Activated CD8-positive, alpha-beta T cell treated with anti-CD3 and anti-CD28 coated beads, Interleukin-2, amount 10 ng/mL, durations not matched to agents 7 days and 5 days (primary cell): ENCODE results near the gene RNU6-9. TPM values are rescaled to one million over a fixed set of nuclear protein-coding genes. Genes with fewer than 3 reads are reported as not detected.

Source experiments
- ATAC-seq: fragments of 150-1000 bp; cut with Tn5 transposase; one replicate; pipeline ENCODE4 v1.10.0; 2021; ENCODE audit warnings: moderate library complexity
- CTCF ChIA-PET: fragments of 350-600 bp; sonication (Branson Sonifier 250); formaldehyde crosslinking; loops from one replicate; lab custom pipeline; 2021; ENCODE audit warnings: antibody characterized with exemption; lab: Charles Lee
- POLR2A ChIA-PET: fragments of 350-600 bp; sonication (Branson Sonifier 250); formaldehyde crosslinking; loops from one replicate; lab custom pipeline; 2021; ENCODE audit warnings: antibody characterized with exemption; lab: Charles Lee
- DNase-seq: peaks from one replicate; pipeline ENCODE4 v3.0.0-alpha.2; 2020
- H3K27ac Mint-ChIP-seq: one replicate; pipeline ENCODE4 v1.8.0; 2021; ENCODE audit warnings: mild to moderate bottlenecking, mixed read lengths
- H3K27me3 Mint-ChIP-seq: one replicate; pipeline ENCODE4 v1.8.0; 2021; ENCODE audit warnings: low read depth, mixed read lengths
- H3K36me3 Mint-ChIP-seq: one replicate; pipeline ENCODE4 v1.8.0; 2021; ENCODE audit warnings: low read depth, mixed read lengths
- H3K4me1 Mint-ChIP-seq: one replicate; pipeline ENCODE4 v1.8.0; 2021; ENCODE audit warnings: low read depth, mixed read lengths
- H3K4me3 Mint-ChIP-seq: one replicate; pipeline ENCODE4 v1.8.0; 2021; ENCODE audit warnings: mild to moderate bottlenecking, mixed read lengths
- H3K9me3 Mint-ChIP-seq: one replicate; pipeline ENCODE4 v1.8.0; 2022; ENCODE audit warnings: mixed read lengths; ENCODE audit not compliant: insufficient read depth
- total RNA-seq, 2 experiments: library from RNA; stranded (reverse); gene quantifications; one replicate each; pipeline ENCODE4 v1.2.3, GENCODE V29; 2021

Gene RNU6-9
- total RNA-seq, 2 experiments from 2014 or later: not detected

GRCh38 chr19:927351-927779 lies 34.1 kb downstream of the RNU6-9 start:
- Mint-ChIP-seq H3K36me3 (peaks cover 15% of the 10 kb centered on the region), H3K4me1 (peaks cover 12% of the 10 kb centered on the region), H3K9me3 (no peaks in the 10 kb centered on the region), H3K27me3 (no peaks in the 10 kb centered on the region), H3K4me3 (peak overlapping the region; percentile 46), H3K27ac (no peak overlapping the region)
- POLR2A ChIA-PET: no interaction called here
- ATAC-seq: no peak
- CTCF ChIA-PET: no interaction called here
- no peak for DNase-seq

GRCh38 chr19:927780-928401 lies 34.6 kb downstream of the RNU6-9 start:
- peaks cover 16% of the 10 kb centered on the region for H3K4me1 Mint-ChIP-seq
- H3K4me3 Mint-ChIP-seq: peak overlapping the region; percentile 46
- no peak overlapping the region for H3K27ac Mint-ChIP-seq
- DNase-seq (no peak), ATAC-seq (no peak)
- no peaks in the 10 kb centered on the region for H3K27me3 Mint-ChIP-seq
- H3K9me3 Mint-ChIP-seq: no peaks in the 10 kb centered on the region
- peaks cover 15% of the 10 kb centered on the region for H3K36me3 Mint-ChIP-seq
- CTCF ChIA-PET: no interaction called here
- POLR2A ChIA-PET: no interaction called here

DNA sequence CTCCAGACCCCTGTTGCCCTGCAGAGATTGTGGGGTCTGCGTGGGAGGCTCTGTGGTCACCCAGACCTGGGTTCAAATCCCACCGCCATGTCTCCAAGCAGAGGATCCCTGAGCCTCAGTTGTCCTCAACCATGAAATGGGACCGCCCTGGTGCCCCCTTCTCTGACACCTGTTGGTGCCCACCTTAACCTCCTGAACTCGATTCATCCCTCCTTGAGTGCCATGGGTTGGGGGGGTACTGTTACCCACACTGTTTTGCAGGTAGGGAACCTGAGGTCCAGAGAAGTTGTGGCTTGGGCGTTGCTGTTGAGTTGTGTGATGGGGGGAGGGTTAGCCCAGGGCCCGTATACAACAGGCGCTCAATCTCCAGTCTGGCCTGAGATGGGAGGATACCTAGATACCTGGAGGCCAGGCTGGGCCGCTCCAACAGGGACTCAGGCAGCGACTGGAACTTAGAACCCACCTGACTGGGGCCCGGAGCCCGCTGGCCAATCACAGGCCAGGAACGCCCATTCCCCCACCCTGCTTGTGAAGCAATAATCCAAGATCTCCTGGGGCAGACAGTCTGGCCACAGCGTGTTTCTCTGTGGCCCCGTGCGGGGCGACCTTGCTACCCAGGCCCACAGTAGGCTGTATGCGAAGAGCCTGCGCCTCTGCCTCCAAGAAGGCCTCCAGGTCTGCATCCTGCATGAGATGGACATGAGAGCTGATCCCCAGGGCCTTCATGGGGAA lies 35.4 kb downstream of the RNU6-9 start:
- no peak overlapping the region for H3K27ac Mint-ChIP-seq
- no peak for DNase-seq
- POLR2A ChIA-PET: no interaction called here
- H3K4me1 Mint-ChIP-seq: peaks cover 23% of the 10 kb centered on the region
- H3K36me3 Mint-ChIP-seq: peaks cover 15% of the 10 kb centered on the region
- CTCF ChIA-PET: no interaction called here
- no peak for ATAC-seq
- no peaks in the 10 kb centered on the region for H3K27me3 Mint-ChIP-seq
- no peak overlapping the region for H3K4me3 Mint-ChIP-seq
- H3K9me3 Mint-ChIP-seq: no peaks in the 10 kb centered on the region

DNA sequence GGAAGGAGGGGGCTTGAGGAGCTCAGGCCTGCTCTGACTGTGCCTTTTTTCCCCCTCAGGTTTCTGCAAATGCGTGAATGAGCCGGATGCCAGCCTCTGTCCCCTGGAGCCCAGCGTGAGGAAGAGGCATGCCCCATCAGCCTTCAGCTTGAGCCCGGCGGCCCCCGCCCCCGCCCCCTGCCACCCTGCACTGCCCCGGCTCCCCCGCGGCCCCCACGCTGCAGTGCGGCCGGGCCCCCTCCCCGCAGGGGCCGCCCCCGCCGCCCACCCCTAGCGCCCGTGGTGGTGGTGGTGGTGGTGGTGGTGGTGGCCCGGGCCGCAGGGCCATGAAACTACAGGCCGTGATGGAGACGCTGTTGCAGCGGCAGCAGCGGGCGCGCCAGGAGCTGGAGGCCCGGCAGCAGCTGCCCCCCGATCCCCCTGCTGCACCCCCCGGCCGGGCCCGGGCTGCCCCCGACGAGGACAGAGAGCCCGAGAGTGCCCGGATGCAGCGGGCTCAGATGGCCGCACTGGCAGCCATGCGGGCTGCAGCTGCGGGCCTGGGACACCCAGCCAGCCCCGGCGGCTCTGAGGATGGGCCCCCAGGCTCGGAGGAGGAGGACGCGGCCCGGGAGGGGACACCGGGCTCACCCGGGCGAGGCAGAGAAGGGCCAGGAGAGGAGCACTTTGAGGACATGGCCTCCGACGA lies 36.1 kb downstream of the RNU6-9 start:
- peaks cover 18% of the 10 kb centered on the region for H3K4me1 Mint-ChIP-seq
- H3K27me3 Mint-ChIP-seq: no peaks in the 10 kb centered on the region
- CTCF ChIA-PET: no interaction called here
- H3K27ac Mint-ChIP-seq: no peak overlapping the region
- H3K9me3 Mint-ChIP-seq: no peaks in the 10 kb centered on the region
- POLR2A ChIA-PET: no interaction called here
- DNase-seq (no peak), ATAC-seq (no peak)
- no peak overlapping the region for H3K4me3 Mint-ChIP-seq
- H3K36me3 Mint-ChIP-seq: peaks cover 15% of the 10 kb centered on the region

- ATAC-seq (no peak), DNase-seq (no peak)
- ChIA-PET CTCF (no interaction called here), POLR2A (interaction anchor here (0.6 to 0.9 kb wide), 2 partner anchors 54 to 55 kb away, joined by 3 read pairs; partner anchors contain the start of gene WDR18)
- Mint-ChIP-seq H3K4me3 (no peak overlapping the region), H3K4me1 (peaks cover 19% of the 10 kb centered on the region), H3K36me3 (peaks cover 15% of the 10 kb centered on the region), H3K9me3 (no peaks in the 10 kb centered on the region), H3K27me3 (no peaks in the 10 kb centered on the region), H3K27ac (no peak overlapping the region)
Measured at GRCh38 chr19:929891-930258, 36.6 kb downstream of the RNU6-9 start.

- H3K27me3 Mint-ChIP-seq: no peaks in the 10 kb centered on the region
- no peak overlapping the region for H3K27ac Mint-ChIP-seq
- H3K4me3 Mint-ChIP-seq: no peak overlapping the region
- H3K36me3 Mint-ChIP-seq: peaks cover 24% of the 10 kb centered on the region
- DNase-seq (no peak), ATAC-seq (no peak)
- ChIA-PET POLR2A (interaction anchor here (1.0 kb wide), 1 partner anchor 30 kb away, joined by 4 read pairs; no protein-coding TSS in a partner anchor), CTCF (interaction anchor here (0.9 to 1.2 kb wide), 4 partner anchors 8 to 68 kb away, joined by 3 to 6 read pairs (median 3); partner anchors contain the start of gene WDR18)
- peaks cover 24% of the 10 kb centered on the region for H3K4me1 Mint-ChIP-seq
- no peaks in the 10 kb centered on the region for H3K9me3 Mint-ChIP-seq
Measured at GRCh38 chr19:931860-932647, 38.8 kb downstream of the RNU6-9 start.

- peaks cover 28% of the 10 kb centered on the region for H3K36me3 Mint-ChIP-seq
- H3K4me1 Mint-ChIP-seq: peaks cover 29% of the 10 kb centered on the region
- POLR2A ChIA-PET: interaction anchor here (1.0 kb wide), 1 partner anchor 29 kb away, joined by 4 read pairs; no protein-coding TSS in a partner anchor
- peak overlapping the region; percentile 63 for H3K4me3 Mint-ChIP-seq
- peak; percentile 69 for DNase-seq
- ATAC-seq: peak; percentile 80
- H3K9me3 Mint-ChIP-seq: no peaks in the 10 kb centered on the region
- peak overlapping the region; percentile 81 for H3K27ac Mint-ChIP-seq
- CTCF ChIA-PET: interaction anchor here (0.9 to 1.2 kb wide), 4 partner anchors 9 to 69 kb away, joined by 3 to 6 read pairs (median 3); partner anchors contain the start of gene WDR18
- no peaks in the 10 kb centered on the region for H3K27me3 Mint-ChIP-seq
Measured at GRCh38 chr19:932648-933552, 39.6 kb downstream of the RNU6-9 start.

- Mint-ChIP-seq H3K4me1 (peaks cover 35% of the 10 kb centered on the region), H3K36me3 (peaks cover 30% of the 10 kb centered on the region), H3K4me3 (no peak overlapping the region), H3K27me3 (peaks cover 2% of the 10 kb centered on the region), H3K27ac (no peak overlapping the region), H3K9me3 (no peaks in the 10 kb centered on the region)
- POLR2A ChIA-PET: no interaction called here
- CTCF ChIA-PET: no interaction called here
- DNase-seq (no peak), ATAC-seq (no peak)
Measured at GRCh38 chr19:933553-933882, 40.2 kb downstream of the RNU6-9 start.

DNA sequence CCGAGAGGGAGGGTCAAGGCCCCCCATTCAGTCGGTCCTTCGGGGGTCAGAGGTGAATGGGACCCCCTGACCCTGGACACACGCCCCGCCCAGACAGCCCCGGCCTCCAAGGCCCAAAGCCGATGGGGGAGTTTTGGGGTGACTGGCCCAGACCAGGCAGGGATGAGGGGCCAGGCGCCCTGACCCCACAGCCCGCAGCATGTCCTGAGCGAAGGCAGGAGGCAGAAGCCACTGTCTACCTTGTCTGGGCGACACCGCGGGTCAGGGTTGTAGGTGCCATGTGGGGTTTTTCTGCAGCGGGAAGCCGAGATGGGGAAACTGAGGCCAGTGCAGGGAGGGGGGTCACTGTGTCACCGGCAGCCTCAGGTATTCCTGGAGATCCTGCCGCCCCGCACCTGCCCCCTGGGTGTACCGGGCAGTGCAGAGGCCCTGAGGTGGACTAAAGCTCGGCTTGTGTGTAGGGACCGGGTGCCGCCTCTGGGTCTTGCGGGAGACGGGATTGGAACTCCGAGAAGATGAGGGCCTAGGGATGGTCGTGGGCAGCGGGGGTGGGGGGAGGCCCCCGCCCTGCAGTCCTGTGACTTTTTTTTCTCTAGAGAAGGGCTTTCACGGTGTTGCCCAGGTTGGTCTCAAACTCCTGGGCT lies 41.0 kb downstream of the RNU6-9 start:
- no peak for DNase-seq
- H3K27me3 Mint-ChIP-seq: peaks cover 2% of the 10 kb centered on the region
- no peak overlapping the region for H3K4me3 Mint-ChIP-seq
- CTCF ChIA-PET: no interaction called here
- H3K9me3 Mint-ChIP-seq: no peaks in the 10 kb centered on the region
- ATAC-seq: no peak
- H3K4me1 Mint-ChIP-seq: peaks cover 38% of the 10 kb centered on the region
- no peak overlapping the region for H3K27ac Mint-ChIP-seq
- POLR2A ChIA-PET: no interaction called here
- H3K36me3 Mint-ChIP-seq: peaks cover 29% of the 10 kb centered on the region

DNA sequence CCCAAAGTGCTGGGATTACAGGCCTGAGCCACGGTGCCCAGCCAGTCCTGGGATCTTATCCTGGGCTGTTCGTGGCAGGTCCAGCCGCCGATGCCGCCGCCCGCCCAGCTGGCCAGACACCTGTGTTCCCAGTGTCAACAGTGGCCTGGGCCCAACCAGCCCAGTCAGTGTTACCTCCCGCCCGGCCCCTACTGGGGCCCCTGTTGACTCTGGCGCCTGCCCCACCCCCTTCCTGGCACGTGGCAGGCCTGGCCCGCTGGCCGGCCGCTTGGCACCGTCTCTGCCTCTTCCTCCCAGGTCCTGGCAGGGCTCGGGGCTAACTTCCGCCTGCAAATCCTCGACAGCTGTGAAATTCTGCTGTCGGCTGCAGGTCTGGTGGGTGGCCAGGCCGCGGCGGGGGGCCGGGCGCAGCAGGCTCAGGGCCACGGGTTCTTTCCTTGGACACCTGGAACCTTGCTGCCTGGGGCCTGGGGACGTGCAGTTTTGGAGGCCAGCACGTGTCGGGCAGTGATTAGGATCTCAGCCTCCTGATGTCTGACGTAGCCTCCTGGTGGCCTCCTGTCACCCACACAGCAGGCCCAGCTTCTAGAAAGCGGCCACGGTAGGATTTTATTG lies 41.7 kb downstream of the RNU6-9 start:
- Mint-ChIP-seq H3K4me1 (peaks cover 44% of the 10 kb centered on the region), H3K27me3 (peaks cover 3% of the 10 kb centered on the region), H3K4me3 (no peak overlapping the region), H3K9me3 (no peaks in the 10 kb centered on the region), H3K36me3 (peaks cover 31% of the 10 kb centered on the region), H3K27ac (no peak overlapping the region)
- ChIA-PET CTCF (no interaction called here), POLR2A (no interaction called here)
- ATAC-seq (no peak), DNase-seq (no peak)
